Right lobe of liver (tissue), 6 donors: ENCODE data around the gene CD22. TPM values are rescaled to one million over a fixed set of nuclear protein-coding genes. Genes with fewer than 3 reads are reported as not detected.

Source experiments
- ATAC-seq, 4 donors: fragments of 200-7000 bp; cut with Tn5 transposase; one replicate each; pipeline ENCODE4 v1.9.1; 2020; ENCODE audit warnings: mild to moderate bottlenecking in 4 of 4, moderate library complexity in 4 of 4
- DNase-seq, 3 donors: peaks; one replicate each; pipeline ENCODE4 v3.0.0-alpha.2; 2020
- H3K27ac ChIP-seq, 3 donors: fragments of 200-600 bp; one replicate each; pipeline ENCODE4 v1.8.0; 2022
- H3K27me3 ChIP-seq, 2 donors: fragments of 200-600 bp; one replicate each; pipeline ENCODE4 v1.8.0; 2022
- H3K36me3 ChIP-seq, 4 donors: fragments of 200-600 bp; sonication (generic) in 1 of 4; one replicate each; pipeline versions ENCODE4 v1.5.1 to v1.8.0; 2017 to 2022; ENCODE audit warnings: control low read depth in 1 of 4
- H3K4me1 ChIP-seq, 4 donors: fragments of 200-600 bp; sonication (generic) in 1 of 4; one replicate each; pipeline versions ENCODE4 v1.5.1 to v1.8.0; 2017 to 2022; ENCODE audit warnings: control low read depth in 1 of 4
- H3K4me3 ChIP-seq, 3 donors: fragments of 200-600 bp; one replicate each; pipeline ENCODE4 v1.8.0; 2022
- H3K9me3 ChIP-seq, 4 donors: fragments of 200-600 bp; sonication (generic) in 1 of 4; one replicate each; pipeline versions ENCODE4 v1.5.1 to v1.8.0; 2017 to 2022; ENCODE audit warnings: control low read depth in 1 of 4
- POLR2A ChIP-seq: fragments of 450-650 bp; IDR thresholded peaks from one replicate; pipeline ENCODE4 v1.6.1; 2017; ENCODE audit warnings: antibody characterized with exemption, mild to moderate bottlenecking
- whole genome bisulfite sequencing: methylation state at CpG from one replicate; pipeline ENCODE4 v1.1.6; 2018; ENCODE audit warnings: low coverage, low lambda C conversion rate; ENCODE audit not compliant: insufficient coverage; ENCODE audit errors: missing lambda C conversion rate; 5-methylcytosine and 5-hydroxymethylcytosine counted together
- intact Hi-C, 2 donors: fragments of 100-400 bp; cut with DNase I; formaldehyde crosslinking; loops; one replicate each; pipeline versions ENCODE4 v1.11.2 to v1.14.1; 2022
- total RNA-seq, 6 experiments: library from RNA; depleted of rRNA in 2 of 6; stranded (reverse); fragments of >200 nt in 2 of 6; fragmentation: NEBNext Ultra II Directional in 3 of 6; extraction: Animal tissue kit (Norgen Biotek cat#: 25700) in 3 of 6; gene quantifications; one replicate each; pipeline versions ENCODE4 v1.1.0 to v1.2.4, GENCODE V29; 2016 to 2023
- TF ChIP-seq, protein P1 (sequence below), 4 donors: fragments of 200-600 bp in 3 of 4; fragments of 450-650 bp in 1 of 4; IDR thresholded peaks; one replicate each; pipeline versions ENCODE4 v1.5.1 to v1.8.0; 2016 to 2022; ENCODE audit warnings: antibody characterized with exemption in 4 of 4, mild to moderate bottlenecking in 2 of 4
- donor health status: DM: no; HTN: yes; CAD: no.
- donor health status: DM: no; HTN: no; CAD: no.
- donor health status: DM: no; HTN: no; CAD: no.
- donor health status: DM: no; HTN: yes; CAD: no.
- donor health status: DM: no; HTN: yes; CAD: no.

CD22 gene
- total RNA-seq, 6 experiments from 2014 or later: 0.39 to 1.3 (median 0.96) TPM

GRCh38 chr19:35317464-35318043, 11.4 kb upstream of the CD22 start:
- intact Hi-C loops: no loop called here
- Histone ChIP-seq H3K27me3 (no peaks in the 10 kb centered on the region), H3K4me1 (no peaks in the 10 kb centered on the region), H3K36me3 (no peaks in the 10 kb centered on the region), H3K9me3 (no peaks in the 10 kb centered on the region), H3K4me3 (no peak overlapping the region), H3K27ac (no peak overlapping the region)
- no peak for TF ChIP-seq POLR2A
- TF ChIP-seq, protein P1, sequence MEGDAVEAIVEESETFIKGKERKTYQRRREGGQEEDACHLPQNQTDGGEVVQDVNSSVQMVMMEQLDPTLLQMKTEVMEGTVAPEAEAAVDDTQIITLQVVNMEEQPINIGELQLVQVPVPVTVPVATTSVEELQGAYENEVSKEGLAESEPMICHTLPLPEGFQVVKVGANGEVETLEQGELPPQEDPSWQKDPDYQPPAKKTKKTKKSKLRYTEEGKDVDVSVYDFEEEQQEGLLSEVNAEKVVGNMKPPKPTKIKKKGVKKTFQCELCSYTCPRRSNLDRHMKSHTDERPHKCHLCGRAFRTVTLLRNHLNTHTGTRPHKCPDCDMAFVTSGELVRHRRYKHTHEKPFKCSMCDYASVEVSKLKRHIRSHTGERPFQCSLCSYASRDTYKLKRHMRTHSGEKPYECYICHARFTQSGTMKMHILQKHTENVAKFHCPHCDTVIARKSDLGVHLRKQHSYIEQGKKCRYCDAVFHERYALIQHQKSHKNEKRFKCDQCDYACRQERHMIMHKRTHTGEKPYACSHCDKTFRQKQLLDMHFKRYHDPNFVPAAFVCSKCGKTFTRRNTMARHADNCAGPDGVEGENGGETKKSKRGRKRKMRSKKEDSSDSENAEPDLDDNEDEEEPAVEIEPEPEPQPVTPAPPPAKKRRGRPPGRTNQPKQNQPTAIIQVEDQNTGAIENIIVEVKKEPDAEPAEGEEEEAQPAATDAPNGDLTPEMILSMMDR (IDR thresholded peaks at IDR 0.05): no peak
- no peak for DNase-seq
- WGBS: 68% methylated on average over 7 of the region's 7 CpGs
- peak; percentile 9 to 43 (median 18) for ATAC-seq

DNA sequence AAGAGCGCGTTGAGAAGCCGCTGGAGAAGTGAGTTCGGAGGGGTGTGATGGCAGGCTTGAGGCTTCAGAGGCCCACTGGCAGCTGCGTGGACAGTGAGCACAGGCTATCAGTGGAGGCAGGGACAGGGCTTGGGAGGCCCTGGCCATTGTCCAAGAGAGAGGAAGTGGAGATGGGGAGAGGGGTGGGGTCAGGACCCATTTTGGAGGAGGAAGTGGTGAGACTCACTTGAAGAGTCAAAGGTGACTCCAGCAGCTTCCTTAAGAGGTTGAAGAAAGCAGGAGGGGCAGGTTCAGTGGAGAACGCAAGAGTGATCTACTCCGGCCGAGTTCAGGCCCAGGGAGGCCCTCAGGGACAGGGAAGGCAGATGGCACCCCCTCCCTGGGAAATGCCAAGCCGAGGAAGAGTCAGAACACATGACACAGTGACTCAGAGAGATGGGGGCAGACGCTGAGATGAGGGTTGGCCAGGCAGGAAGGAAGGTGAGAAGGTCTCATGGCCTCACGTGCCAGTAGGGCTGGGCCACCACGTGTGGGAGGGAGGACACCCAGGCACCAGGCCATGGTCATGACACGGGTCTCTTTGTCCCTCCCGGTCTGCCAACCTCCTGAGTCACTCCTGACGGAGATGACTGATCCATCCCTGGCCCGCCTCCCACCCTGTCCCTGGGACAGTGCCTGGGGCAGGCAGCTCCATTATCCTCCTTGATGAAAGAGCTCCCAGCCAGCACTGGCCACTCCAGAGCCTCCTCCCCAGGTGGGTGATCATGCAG, 10.1 kb upstream of the CD22 start:
- intact Hi-C loops: no loop called here
- TF ChIP-seq POLR2A: no peak
- TF ChIP-seq, protein P1 (IDR thresholded peaks at IDR 0.05): no peak
- ATAC-seq (peak; percentile 68 to 83 (median 76)), DNase-seq (peak in 2 of 3 donors; percentile 67 to 81)
- 63% methylated on average over 6 of the region's 16 CpGs for WGBS
- H3K4me3 ChIP-seq: no peak overlapping the region
- no peaks in the 10 kb centered on the region for H3K9me3 ChIP-seq
- H3K27me3 ChIP-seq: no peaks in the 10 kb centered on the region
- no peaks in the 10 kb centered on the region for H3K36me3 ChIP-seq
- peak overlapping the region in 1 of 3 donors; percentile 33 for H3K27ac ChIP-seq
- no peaks in the 10 kb centered on the region for H3K4me1 ChIP-seq

DNA sequence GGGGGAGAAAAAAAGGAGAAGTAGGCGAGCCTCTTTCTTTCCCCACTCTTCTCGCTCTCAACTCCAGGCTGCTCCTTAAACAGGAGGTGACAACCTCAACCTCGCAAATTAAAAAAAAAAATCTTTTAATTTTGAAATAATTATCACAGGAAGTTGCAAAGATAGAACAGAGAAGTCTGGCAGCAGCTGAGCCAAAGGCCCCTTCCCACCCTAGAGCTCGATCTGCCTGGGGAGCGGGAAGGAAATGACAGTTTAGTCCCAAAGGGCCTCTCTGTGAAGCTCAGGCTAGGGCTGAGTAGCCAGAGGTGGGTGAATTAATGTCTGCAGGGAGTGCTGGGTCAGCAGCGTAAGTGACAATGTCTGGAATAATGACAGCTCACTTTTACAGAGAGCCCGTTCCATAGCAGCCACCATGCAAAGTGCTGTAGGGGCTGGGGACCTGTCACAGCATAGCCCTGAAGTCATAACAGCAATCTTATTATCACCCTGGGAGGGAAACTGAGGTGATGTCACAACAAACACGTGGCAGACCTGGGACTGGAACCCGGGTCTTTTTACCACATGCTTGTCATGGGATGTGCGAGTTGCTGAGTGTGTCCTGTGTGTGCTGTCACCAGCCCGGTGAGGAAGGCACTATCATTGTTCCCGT, 8.8 kb upstream of the CD22 start:
- peak overlapping the region in 1 of 3 donors; percentile 13 for H3K27ac ChIP-seq
- H3K4me1 ChIP-seq: no peaks in the 10 kb centered on the region
- no peak for DNase-seq
- H3K36me3 ChIP-seq: no peaks in the 10 kb centered on the region
- TF ChIP-seq, protein P1 (IDR thresholded peaks at IDR 0.05): no peak
- TF ChIP-seq POLR2A: no peak
- no peaks in the 10 kb centered on the region for H3K9me3 ChIP-seq
- peak; percentile 34 to 64 (median 44) for ATAC-seq
- no peaks in the 10 kb centered on the region for H3K27me3 ChIP-seq
- 63% methylated on average over 6 of the region's 12 CpGs for WGBS
- H3K4me3 ChIP-seq: no peak overlapping the region
- intact Hi-C loops: no loop called here

DNA sequence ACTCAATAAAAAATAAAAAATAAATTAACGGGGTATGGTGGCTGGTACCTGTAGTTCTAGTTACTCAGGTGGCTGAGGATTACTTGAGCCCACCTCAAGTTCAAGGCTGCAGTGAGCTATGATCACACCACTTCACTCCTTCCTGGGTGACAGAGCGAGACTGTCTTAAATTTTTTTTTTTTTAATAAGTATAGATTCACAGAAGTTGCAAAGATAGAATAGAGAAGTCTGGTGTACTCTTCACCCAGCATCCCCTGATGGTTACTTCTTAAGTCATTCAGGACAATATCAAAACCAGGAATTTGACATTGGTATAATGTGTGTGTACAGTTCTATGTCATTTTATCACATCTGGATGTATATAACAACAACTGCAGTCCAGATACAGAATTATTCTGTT, 7.7 kb upstream of the CD22 start:
- DNase-seq (no peak), ATAC-seq (no peak)
- Histone ChIP-seq H3K27ac (no peak overlapping the region), H3K27me3 (no peaks in the 10 kb centered on the region), H3K9me3 (no peaks in the 10 kb centered on the region), H3K4me3 (no peak overlapping the region), H3K4me1 (no peaks in the 10 kb centered on the region), H3K36me3 (no peaks in the 10 kb centered on the region)
- TF ChIP-seq, protein P1 (IDR thresholded peaks at IDR 0.05): no peak
- no peak for TF ChIP-seq POLR2A
- 75% methylated on average over 2 of the region's 2 CpGs for WGBS
- intact Hi-C loops: no loop called here
